OCI-LY7 (cell line): Measurements from ENCODE around the gene SPAG6. TPM values are rescaled to one million over a fixed set of nuclear protein-coding genes. Genes with fewer than 3 reads are reported as not detected.

Experiments
- BruUV-seq: library from RNA; stranded (reverse); fragments of 400-500 nt; replicated peaks from 2 replicates; lab custom pipeline; 2021; lab: Mats Ljungman, UMichigan
- CTCF ChIA-PET: fragments of 300-600 bp; sonication (Branson Sonifier 250); formaldehyde crosslinking; loops from one replicate; lab custom pipeline; 2022; ENCODE audit warnings: antibody characterized with exemption; ENCODE audit not compliant: unreplicated experiment; lab: Charles Lee
- POLR2A ChIA-PET: fragments of 300-600 bp; sonication (Branson Sonifier 250); formaldehyde crosslinking; loops from one replicate; lab custom pipeline; 2022; ENCODE audit warnings: antibody characterized with exemption; lab: Charles Lee
- DNase-seq: peaks from one replicate; pipeline ENCODE4 v3.0.0-alpha.2; 2015; ENCODE audit warnings: low spot score
- H2AFZ ChIP-seq: fragments of 200-600 bp; sonication (generic), shearing (Covaris generic); 2 replicates; pipeline ENCODE4 v1.6.1; 2014; ENCODE audit warnings: mild to moderate bottlenecking, antibody characterized with exemption, low read length, moderate library complexity
- H3K27ac ChIP-seq: fragments of 200-600 bp; sonication (generic); 2 replicates; pipeline ENCODE4 v1.5.1; 2014; ENCODE audit warnings: mixed run types, low read depth, mild to moderate bottlenecking, moderate library complexity, low read length, inconsistent platforms; ENCODE audit not compliant: poor library complexity, severe bottlenecking
- H3K36me3 ChIP-seq: fragments of 200-600 bp; sonication (generic); 2 replicates; pipeline ENCODE4 v1.6.1; 2014; ENCODE audit warnings: mild to moderate bottlenecking, antibody characterized with exemption, low read length, moderate library complexity, mixed read lengths; ENCODE audit not compliant: insufficient read depth
- H3K4me1 ChIP-seq: fragments of 200-600 bp; sonication (generic); 2 replicates; pipeline ENCODE4 v1.5.1; 2014; ENCODE audit warnings: mild to moderate bottlenecking, low read length; ENCODE audit not compliant: insufficient read depth, poor library complexity, severe bottlenecking
- H3K4me2 ChIP-seq: fragments of 200-600 bp; sonication (generic); 2 replicates; pipeline ENCODE4 v1.6.1; 2014; ENCODE audit warnings: mild to moderate bottlenecking, low read length
- H3K4me3 ChIP-seq: fragments of 200-600 bp; sonication (generic); 2 replicates; pipeline ENCODE4 v1.5.1; 2014; ENCODE audit warnings: mild to moderate bottlenecking, low read depth, low read length; ENCODE audit not compliant: poor library complexity, severe bottlenecking
- H3K79me2 ChIP-seq: fragments of 200-600 bp; sonication (generic); 2 replicates; pipeline ENCODE4 v1.6.1; 2016; ENCODE audit warnings: low read depth, mild to moderate bottlenecking, low read length, moderate library complexity, mixed read lengths; ENCODE audit not compliant: insufficient read depth
- H3K9me2 ChIP-seq: fragments of 200-600 bp; sonication (generic); 2 replicates; pipeline ENCODE4 v1.6.1; 2016; ENCODE audit warnings: mild to moderate bottlenecking, low read length, mixed read lengths; ENCODE audit not compliant: insufficient read depth
- H3K9me3 ChIP-seq: fragments of 200-600 bp; sonication (generic); 2 replicates; pipeline ENCODE4 v1.6.1; 2014; ENCODE audit warnings: mild to moderate bottlenecking, mixed run types, low read length, mixed read lengths
- H4K20me1 ChIP-seq: fragments of 200-600 bp; sonication (generic); 2 replicates; pipeline ENCODE4 v1.6.1; 2014; ENCODE audit warnings: mild to moderate bottlenecking, antibody characterized with exemption, low read length, moderate library complexity, mixed read lengths; ENCODE audit not compliant: insufficient read depth
- EZH2phosphoT487 ChIP-seq: fragments of 200-600 bp; sonication (generic); IDR thresholded peaks from 2 replicates; pipeline ENCODE4 v1.6.1; 2018; ENCODE audit warnings: low read depth, borderline replicate concordance, mild to moderate bottlenecking, mixed run types, antibody characterized with exemption, low read length, moderate library complexity, mixed read lengths
- intact Hi-C: fragments of 100-400 bp; cut with micrococcal nuclease; formaldehyde crosslinking; loops from one replicate; pipeline ENCODE4 v1.10.0; 2022; ENCODE audit not compliant: unreplicated experiment
- total RNA-seq, 2 experiments: library from RNA; depleted of rRNA in 1 of 2; stranded (reverse); fragments of >200 nt in 1 of 2; shearing (Covaris generic) in 1 of 2; gene quantifications; 2 replicates each; pipeline ENCODE4 v1.2.3, GENCODE V29; 2014 to 2022
- TF ChIP-seq, protein P1 (sequence below): fragments of 200-600 bp; sonication (generic); conservative IDR thresholded peaks from 2 replicates; pipeline ENCODE4 v1.5.1; 2014; ENCODE audit warnings: mild to moderate bottlenecking, antibody characterized with exemption, low read length, moderate library complexity, mixed read lengths

Gene SPAG6
- total RNA-seq, 2 experiments from 2014 or later: not detected

DNA sequence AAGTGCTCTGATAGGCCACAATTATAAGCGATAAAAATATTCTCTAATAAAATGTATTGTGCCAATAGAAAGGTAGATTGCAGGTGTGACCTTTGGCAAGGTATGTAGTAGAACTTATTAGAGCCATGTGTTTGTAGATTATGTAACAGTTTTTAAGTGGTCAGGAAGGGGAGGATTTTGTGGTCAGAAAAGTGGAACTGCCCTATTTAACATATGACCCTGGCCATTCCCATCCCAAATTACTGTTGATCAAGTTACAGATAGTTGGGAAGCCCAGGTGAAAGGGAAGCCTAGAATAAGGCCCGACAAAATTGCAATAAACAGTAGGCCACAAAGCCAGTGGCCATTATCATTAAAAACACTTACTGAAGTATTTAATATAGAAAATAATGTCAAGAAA is 89.2 kb downstream of the SPAG6 start:
- DNase-seq: no peak
- Histone ChIP-seq H3K36me3 (no peaks in the 10 kb centered on the region), H4K20me1 (no peaks in the 10 kb centered on the region), H3K79me2 (no peaks in the 10 kb centered on the region), H3K4me2 (no peak overlapping the region), H3K27ac (no peak overlapping the region), H3K9me2 (no peaks in the 10 kb centered on the region), H3K4me1 (no peaks in the 10 kb centered on the region), H2AFZ (no peak overlapping the region), H3K9me3 (no peaks in the 10 kb centered on the region), H3K4me3 (no peak overlapping the region)
- ChIA-PET POLR2A (no interaction called here), CTCF (no interaction called here)
- no peak for TF ChIP-seq EZH2phosphoT487
- TF ChIP-seq, protein P1, sequence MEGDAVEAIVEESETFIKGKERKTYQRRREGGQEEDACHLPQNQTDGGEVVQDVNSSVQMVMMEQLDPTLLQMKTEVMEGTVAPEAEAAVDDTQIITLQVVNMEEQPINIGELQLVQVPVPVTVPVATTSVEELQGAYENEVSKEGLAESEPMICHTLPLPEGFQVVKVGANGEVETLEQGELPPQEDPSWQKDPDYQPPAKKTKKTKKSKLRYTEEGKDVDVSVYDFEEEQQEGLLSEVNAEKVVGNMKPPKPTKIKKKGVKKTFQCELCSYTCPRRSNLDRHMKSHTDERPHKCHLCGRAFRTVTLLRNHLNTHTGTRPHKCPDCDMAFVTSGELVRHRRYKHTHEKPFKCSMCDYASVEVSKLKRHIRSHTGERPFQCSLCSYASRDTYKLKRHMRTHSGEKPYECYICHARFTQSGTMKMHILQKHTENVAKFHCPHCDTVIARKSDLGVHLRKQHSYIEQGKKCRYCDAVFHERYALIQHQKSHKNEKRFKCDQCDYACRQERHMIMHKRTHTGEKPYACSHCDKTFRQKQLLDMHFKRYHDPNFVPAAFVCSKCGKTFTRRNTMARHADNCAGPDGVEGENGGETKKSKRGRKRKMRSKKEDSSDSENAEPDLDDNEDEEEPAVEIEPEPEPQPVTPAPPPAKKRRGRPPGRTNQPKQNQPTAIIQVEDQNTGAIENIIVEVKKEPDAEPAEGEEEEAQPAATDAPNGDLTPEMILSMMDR: no peak
- BruUV-seq: no TSS peak
- intact Hi-C loops: loop anchor here (10.0 kb wide), 1 partner anchor 190 kb away; no protein-coding TSS in a partner anchor

- CTCF ChIA-PET: no interaction called here
- POLR2A ChIA-PET: no interaction called here
- intact Hi-C loops: loop anchor here (5.0 to 10.0 kb wide), 2 partner anchors 191 to 552 kb away; no protein-coding TSS in a partner anchor
- H3K4me3 ChIP-seq: no peak overlapping the region
- TF ChIP-seq, protein P1: no peak
- no peak for TF ChIP-seq EZH2phosphoT487
- H2AFZ ChIP-seq: no peak overlapping the region
- no peak overlapping the region for H3K27ac ChIP-seq
- H3K9me3 ChIP-seq: no peaks in the 10 kb centered on the region
- H3K4me1 ChIP-seq: no peaks in the 10 kb centered on the region
- H4K20me1 ChIP-seq: no peaks in the 10 kb centered on the region
- DNase-seq: no peak
- BruUV-seq: no TSS peak
- no peaks in the 10 kb centered on the region for H3K36me3 ChIP-seq
- no peaks in the 10 kb centered on the region for H3K79me2 ChIP-seq
- H3K4me2 ChIP-seq: no peak overlapping the region
- H3K9me2 ChIP-seq: no peaks in the 10 kb centered on the region
Observed at GRCh38 chr10:22435650-22436049, 90.4 kb downstream of the SPAG6 start.

GRCh38 chr10:22436526-22436892 is 91.2 kb downstream of the SPAG6 start:
- Histone ChIP-seq H3K9me3 (no peaks in the 10 kb centered on the region), H3K27ac (no peak overlapping the region), H3K9me2 (no peaks in the 10 kb centered on the region), H3K4me3 (peak overlapping the region; percentile 66), H3K36me3 (no peaks in the 10 kb centered on the region), H3K4me1 (no peaks in the 10 kb centered on the region), H3K4me2 (peak overlapping the region; percentile 62), H4K20me1 (no peaks in the 10 kb centered on the region), H3K79me2 (no peaks in the 10 kb centered on the region), H2AFZ (no peak overlapping the region; the same call in 1 of the 2 replicates)
- intact Hi-C loops: loop anchor here (5.0 to 10.0 kb wide), 2 partner anchors 192 to 551 kb away; no protein-coding TSS in a partner anchor
- DNase-seq: no peak
- TF ChIP-seq, protein P1: no peak
- TF ChIP-seq EZH2phosphoT487: no peak
- CTCF ChIA-PET: no interaction called here
- POLR2A ChIA-PET: no interaction called here
- BruUV-seq: no TSS peak
